ENCODE results near the gene CARD14. TPM values are rescaled to one million over a fixed set of nuclear protein-coding genes. Genes with fewer than 3 reads are reported as not detected.
"Not testable (repeated sequence)": the region's sequence is repeated elsewhere in the genome, so short reads cannot be mapped to it uniquely, and the experiment has no call there.

Gene CARD14
- total RNA-seq, 1 donor from 2014 or later = 1.7 TPM

- Mint-ChIP-seq H3K4me3 (peak overlapping the region; percentile 62), H3K9me3 (no peaks in the 10 kb centered on the region), H3K4me1 (peaks cover 33% of the 10 kb centered on the region), H3K36me3 (ENCODE audit: low read depth) (no peaks in the 10 kb centered on the region), H3K27me3 (ENCODE audit: low read depth) (no peaks in the 10 kb centered on the region), H3K27ac (ENCODE audit: unreplicated experiment) (peak overlapping the region; percentile 36)
- DNase-seq (ENCODE audit: low read depth, low spot score) = peak; percentile 28
- TF ChIP-seq, protein P1, sequence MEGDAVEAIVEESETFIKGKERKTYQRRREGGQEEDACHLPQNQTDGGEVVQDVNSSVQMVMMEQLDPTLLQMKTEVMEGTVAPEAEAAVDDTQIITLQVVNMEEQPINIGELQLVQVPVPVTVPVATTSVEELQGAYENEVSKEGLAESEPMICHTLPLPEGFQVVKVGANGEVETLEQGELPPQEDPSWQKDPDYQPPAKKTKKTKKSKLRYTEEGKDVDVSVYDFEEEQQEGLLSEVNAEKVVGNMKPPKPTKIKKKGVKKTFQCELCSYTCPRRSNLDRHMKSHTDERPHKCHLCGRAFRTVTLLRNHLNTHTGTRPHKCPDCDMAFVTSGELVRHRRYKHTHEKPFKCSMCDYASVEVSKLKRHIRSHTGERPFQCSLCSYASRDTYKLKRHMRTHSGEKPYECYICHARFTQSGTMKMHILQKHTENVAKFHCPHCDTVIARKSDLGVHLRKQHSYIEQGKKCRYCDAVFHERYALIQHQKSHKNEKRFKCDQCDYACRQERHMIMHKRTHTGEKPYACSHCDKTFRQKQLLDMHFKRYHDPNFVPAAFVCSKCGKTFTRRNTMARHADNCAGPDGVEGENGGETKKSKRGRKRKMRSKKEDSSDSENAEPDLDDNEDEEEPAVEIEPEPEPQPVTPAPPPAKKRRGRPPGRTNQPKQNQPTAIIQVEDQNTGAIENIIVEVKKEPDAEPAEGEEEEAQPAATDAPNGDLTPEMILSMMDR (conservative IDR thresholded peaks at IDR 0.05) = no peak
These were observed 22.2 kb downstream of the CARD14 start for GRCh38 chr17:80191865-80192661.

- Mint-ChIP-seq H3K4me3 (no peak overlapping the region), H3K36me3 (ENCODE audit: low read depth) (no peaks in the 10 kb centered on the region), H3K4me1 (peaks cover 40% of the 10 kb centered on the region), H3K27me3 (ENCODE audit: low read depth) (no peaks in the 10 kb centered on the region), H3K27ac (ENCODE audit: unreplicated experiment) (no peak overlapping the region), H3K9me3 (no peaks in the 10 kb centered on the region)
- no peak for DNase-seq (ENCODE audit: low read depth, low spot score)
- TF ChIP-seq, protein P1 (conservative IDR thresholded peaks at IDR 0.05) = no peak
These were observed 25.3 kb downstream of the CARD14 start for GRCh38 chr17:80195141-80195540.

- DNase-seq (ENCODE audit: low read depth, low spot score) = no peak
- H3K36me3 Mint-ChIP-seq (ENCODE audit: low read depth) = no peaks in the 10 kb centered on the region
- peaks cover 38% of the 10 kb centered on the region for H3K4me1 Mint-ChIP-seq
- H3K27ac Mint-ChIP-seq (ENCODE audit: unreplicated experiment) = no peak overlapping the region
- no peaks in the 10 kb centered on the region for H3K9me3 Mint-ChIP-seq
- TF ChIP-seq, protein P1 (conservative IDR thresholded peaks at IDR 0.05) = peak; percentile 87
- no peak overlapping the region for H3K4me3 Mint-ChIP-seq
- H3K27me3 Mint-ChIP-seq (ENCODE audit: low read depth) = no peaks in the 10 kb centered on the region
These were observed 26.1 kb downstream of the CARD14 start for GRCh38 chr17:80195671-80196529.

DNA sequence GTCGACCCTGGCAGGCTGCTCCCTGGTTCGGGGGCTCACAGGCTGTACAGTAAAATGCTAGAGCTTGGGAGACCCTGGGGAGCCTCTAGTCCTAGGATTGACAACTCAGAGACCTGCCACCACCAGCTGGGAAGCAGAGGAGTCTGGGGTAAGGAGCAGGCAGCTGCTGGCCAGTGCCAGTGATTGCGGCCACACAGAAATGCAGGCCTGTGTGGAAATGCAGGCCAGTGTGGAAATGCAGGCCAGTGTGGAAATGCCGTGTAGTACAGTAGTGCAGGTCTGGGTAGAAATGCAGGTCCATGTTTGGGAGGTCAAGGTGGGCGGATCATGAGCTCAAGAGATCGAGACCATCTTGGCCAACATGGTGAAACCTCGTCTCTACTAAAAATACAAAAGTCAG, 26.8 kb downstream of the CARD14 start:
- Mint-ChIP-seq H3K27me3 (ENCODE audit: low read depth) (no peaks in the 10 kb centered on the region), H3K9me3 (no peaks in the 10 kb centered on the region), H3K4me3 (no peak overlapping the region), H3K36me3 (ENCODE audit: low read depth) (no peaks in the 10 kb centered on the region), H3K4me1 (peaks cover 33% of the 10 kb centered on the region), H3K27ac (ENCODE audit: unreplicated experiment) (no peak overlapping the region)
- TF ChIP-seq, protein P1 (conservative IDR thresholded peaks at IDR 0.05) = no peak
- DNase-seq (ENCODE audit: low read depth, low spot score) = no peak

- DNase-seq (ENCODE audit: low read depth, low spot score) = no peak
- Mint-ChIP-seq H3K27me3 (ENCODE audit: low read depth) (no peaks in the 10 kb centered on the region), H3K4me3 (no peak overlapping the region), H3K36me3 (ENCODE audit: low read depth) (no peaks in the 10 kb centered on the region), H3K4me1 (peaks cover 22% of the 10 kb centered on the region), H3K27ac (ENCODE audit: unreplicated experiment) (no peak overlapping the region), H3K9me3 (no peaks in the 10 kb centered on the region)
- TF ChIP-seq, protein P1 (conservative IDR thresholded peaks at IDR 0.05) = no peak
These were observed 28.4 kb downstream of the CARD14 start for GRCh38 chr17:80198144-80198661.

GRCh38 chr17:80199295-80199694, 29.5 kb downstream of the CARD14 start:
- peaks cover 16% of the 10 kb centered on the region for H3K4me1 Mint-ChIP-seq
- not testable (repeated sequence) for H3K9me3 Mint-ChIP-seq; H3K27me3 Mint-ChIP-seq (ENCODE audit: low read depth); H3K4me3 Mint-ChIP-seq; H3K27ac Mint-ChIP-seq (ENCODE audit: unreplicated experiment); H3K36me3 Mint-ChIP-seq (ENCODE audit: low read depth); DNase-seq (ENCODE audit: low read depth, low spot score)
